LoVo (cell line): Measurements from ENCODE around the gene MYRIP.
"Not testable (repeated sequence)": the region's sequence is repeated elsewhere in the genome, so short reads cannot be mapped to it uniquely, and the experiment has no call there.

Source experiments
- DNase-seq: peaks from one replicate; pipeline ENCODE4 v3.0.0-alpha.2; 2016; ENCODE audit warnings: low spot score

MYRIP gene

GRCh38 chr3:40237889-40238571 is 428.6 kb downstream of the MYRIP start:
- DNase-seq, result no peak

DNA sequence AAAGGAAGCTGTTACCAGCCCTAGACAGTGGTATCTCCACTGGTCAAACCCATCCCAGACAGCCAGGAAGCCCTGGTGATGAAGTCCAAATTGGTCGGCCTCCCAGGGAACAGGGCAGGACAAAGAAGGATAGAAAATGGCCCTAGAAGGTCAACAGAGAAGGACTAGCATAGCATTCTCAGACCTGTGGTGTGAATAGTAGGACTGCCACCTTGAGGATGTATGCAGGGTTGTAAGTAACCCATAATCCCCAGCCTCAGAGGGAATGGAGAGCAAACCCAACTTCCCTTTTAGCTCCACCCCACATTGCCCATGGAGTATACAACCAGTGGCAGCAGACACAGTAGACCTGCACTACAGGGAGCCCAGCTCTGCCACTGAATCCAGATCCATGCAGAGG is 431.5 kb downstream of the MYRIP start:
- no peak for DNase-seq

GRCh38 chr3:40242216-40242615 is 432.8 kb downstream of the MYRIP start:
- DNase-seq, result no peak

- no peak for DNase-seq
These were observed 433.2 kb downstream of the MYRIP start for GRCh38 chr3:40242638-40243037.

GRCh38 chr3:40243056-40243455 is 433.6 kb downstream of the MYRIP start:
- DNase-seq, result no peak

DNA sequence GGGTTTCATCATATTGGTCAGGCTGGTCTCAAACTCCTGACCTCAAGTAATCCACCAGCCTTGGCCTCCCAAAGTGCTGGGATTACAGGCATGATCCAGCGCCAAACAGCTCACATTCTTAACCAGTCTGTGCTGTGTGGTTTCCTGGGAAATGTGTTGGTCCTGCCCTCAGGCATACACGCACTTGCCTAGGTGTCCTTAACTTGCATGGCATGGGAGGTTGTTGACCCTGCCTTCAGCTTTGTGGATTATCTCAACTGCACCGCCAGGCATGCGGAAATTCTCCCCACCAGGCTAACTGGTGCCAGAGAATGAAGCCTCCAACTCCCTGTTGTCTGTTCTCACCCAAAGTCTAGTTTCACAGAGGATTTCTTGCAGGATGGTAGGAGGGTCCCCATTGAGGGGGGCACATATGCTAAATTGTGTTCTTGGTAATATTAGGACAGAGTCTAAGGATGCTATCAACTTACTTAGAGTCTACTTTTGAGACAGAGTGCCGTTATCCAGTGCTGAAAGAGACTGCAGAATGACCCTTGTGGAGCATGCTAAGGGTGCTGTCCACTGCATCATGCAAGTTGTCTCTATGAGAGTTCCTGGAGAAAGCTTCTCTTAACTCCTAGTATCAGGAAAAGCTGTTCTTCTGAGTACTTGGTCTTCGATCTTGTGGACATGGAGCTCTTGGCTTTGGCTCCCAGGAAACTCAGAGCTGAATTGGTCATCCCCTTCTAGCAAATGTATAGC is 438.5 kb downstream of the MYRIP start:
- DNase-seq, result no peak

DNA sequence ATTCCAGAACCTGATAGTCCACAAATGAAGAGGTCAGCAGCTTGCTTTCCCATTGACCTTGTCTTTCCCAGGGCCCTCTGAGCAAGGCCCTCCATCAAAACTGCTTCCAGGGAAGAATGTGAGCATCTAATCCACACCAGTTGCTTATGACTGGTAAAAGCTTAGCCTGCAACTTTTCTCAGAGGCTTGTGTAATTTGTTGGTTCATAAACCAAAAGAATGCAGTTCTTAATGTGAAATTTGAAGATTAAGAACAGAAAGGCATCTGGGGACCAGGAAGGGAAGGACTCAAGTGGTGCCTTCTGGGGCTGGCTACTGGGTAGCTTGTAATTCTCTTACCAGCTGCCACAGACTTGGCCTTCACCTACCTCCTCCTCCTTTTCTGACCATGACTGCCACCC is 439.2 kb downstream of the MYRIP start:
- DNase-seq, result no peak

DNA sequence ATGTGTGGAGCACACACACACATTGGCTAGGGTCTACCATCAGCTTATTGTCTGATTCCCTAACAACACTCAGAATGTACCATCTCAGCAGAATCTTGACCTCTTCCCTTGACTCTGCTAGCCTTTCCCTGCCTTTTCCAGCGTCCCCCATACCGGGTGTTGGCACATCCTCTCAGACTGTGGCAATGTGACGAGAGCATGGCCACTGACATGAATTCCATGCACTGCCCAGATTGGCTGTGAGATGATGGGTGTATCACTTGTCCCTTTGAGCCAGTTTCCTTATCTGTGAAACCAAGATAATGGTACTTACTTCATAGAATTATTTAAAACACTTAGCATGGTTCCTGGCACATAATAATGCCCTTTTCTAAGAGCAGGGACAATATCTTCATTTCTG is 439.8 kb downstream of the MYRIP start:
- DNase-seq, result no peak

DNA sequence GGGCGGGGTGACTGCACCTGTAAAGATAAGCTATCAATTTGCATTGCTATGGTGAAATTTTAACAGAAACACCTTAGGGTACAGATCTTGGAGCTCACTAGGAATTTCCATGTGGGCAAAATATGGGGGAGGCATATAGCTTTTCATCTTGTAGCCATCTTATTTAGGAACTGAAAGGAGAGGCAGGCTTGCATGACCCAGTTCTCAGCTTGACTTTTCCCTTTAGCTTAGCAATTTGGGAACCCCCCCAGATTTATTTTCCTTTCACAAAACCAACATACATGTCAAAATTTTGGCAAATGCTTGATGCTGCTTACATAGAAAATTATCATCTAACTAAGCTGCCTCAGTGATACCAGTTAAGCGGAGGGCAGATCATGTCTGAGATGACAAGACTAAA is 445.1 kb downstream of the MYRIP start:
- DNase-seq, result no peak

- no peak for DNase-seq
These were observed 445.5 kb downstream of the MYRIP start for GRCh38 chr3:40254891-40255290.

- no peak for DNase-seq
These were observed 446.1 kb downstream of the MYRIP start for GRCh38 chr3:40255532-40255931.

GRCh38 chr3:40258064-40258463 is 448.7 kb downstream of the MYRIP start:
- no peak for DNase-seq

DNA sequence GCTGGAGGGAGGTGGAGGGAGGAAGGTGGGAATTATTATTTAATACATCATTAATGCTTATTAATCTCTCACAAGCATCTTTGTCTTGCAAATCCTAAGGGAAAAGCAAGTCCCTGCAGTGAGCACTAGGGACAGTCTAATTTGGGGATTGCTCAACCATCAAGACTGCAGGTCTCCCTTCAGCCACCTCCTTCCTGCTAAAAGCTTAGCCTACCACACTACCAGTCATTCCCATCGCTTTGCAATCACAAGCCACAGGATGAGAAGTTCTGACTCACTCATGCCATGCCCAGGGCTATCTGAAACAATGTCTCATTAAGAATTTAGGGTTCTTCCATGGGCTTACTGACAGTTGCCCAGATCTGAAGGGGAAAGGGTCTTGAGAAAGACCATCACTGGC is 449.1 kb downstream of the MYRIP start:
- no peak for DNase-seq

- DNase-seq, result no peak
These were observed 452.9 kb downstream of the MYRIP start for GRCh38 chr3:40262331-40262730.

- no peak for DNase-seq
These were observed 455.0 kb downstream of the MYRIP start for GRCh38 chr3:40264451-40264850.

DNA sequence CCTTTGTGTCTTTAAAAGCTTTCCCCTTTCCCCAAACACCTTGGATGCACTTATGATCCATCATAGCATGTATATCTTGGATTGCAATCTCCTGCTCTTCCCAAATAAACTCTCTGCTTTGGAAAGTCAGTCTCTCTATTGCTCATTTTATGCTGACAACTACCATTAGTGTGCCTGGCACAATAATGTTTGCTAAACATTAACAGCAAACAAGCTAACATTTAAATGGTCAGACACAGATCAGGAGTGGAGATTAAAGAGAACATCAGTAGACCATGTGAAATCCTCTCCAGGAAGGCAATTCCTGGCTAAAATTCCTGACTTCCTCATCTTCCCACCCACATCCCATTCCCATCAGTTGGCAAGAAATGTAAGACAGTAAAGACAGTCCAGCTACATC is 455.8 kb downstream of the MYRIP start:
- no peak for DNase-seq

DNA sequence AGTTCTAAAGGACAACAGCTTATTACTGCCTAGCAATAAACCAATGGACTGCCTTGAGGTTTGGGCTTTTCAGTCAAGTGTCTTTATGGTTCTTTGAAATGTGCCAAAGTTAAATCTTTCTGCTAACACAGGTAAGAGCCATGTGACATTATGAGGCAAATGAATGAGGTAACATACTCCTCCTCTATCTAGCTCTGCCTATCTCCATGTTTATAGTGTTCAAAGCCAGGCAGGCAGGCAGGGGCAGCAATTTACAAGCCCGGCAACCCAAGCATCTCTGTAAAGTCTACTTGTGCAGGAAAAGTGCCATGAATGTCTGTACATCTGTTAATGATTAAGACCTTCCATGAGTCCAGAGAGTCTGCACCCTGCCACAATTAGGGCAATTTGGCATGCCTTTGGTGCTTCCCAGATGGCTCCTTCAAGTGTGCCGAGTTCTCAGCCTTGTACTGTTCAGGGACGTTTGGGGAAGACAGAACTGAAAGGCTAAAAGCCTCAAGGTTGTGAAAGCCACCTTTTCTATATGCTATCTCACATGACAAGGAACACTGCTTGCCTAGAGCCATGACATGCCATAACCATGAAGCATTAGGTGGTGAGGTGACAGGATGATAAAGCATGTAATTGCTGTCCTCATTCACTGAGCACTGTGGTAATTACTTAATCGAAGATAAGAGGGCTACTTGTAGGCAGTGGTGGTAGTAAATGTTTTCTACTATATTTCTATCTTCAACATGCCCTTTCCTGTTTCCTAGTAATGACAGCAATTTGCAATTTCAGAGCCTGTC is 458.7 kb downstream of the MYRIP start:
- no peak for DNase-seq

- no peak for DNase-seq
These were observed 459.6 kb downstream of the MYRIP start for GRCh38 chr3:40268802-40269524.

GRCh38 chr3:40278791-40279190 is 469.4 kb downstream of the MYRIP start:
- no peak for DNase-seq

GRCh38 chr3:40281995-40282394 is 472.6 kb downstream of the MYRIP start:
- no peak for DNase-seq

GRCh38 chr3:40283057-40283456 is 473.6 kb downstream of the MYRIP start:
- DNase-seq, result not testable (repeated sequence)

- DNase-seq, result no peak
These were observed 477.8 kb downstream of the MYRIP start for GRCh38 chr3:40287248-40287647.
